Measurements from ENCODE around the gene ANKRD63.

- TF ChIP-seq, protein P1, sequence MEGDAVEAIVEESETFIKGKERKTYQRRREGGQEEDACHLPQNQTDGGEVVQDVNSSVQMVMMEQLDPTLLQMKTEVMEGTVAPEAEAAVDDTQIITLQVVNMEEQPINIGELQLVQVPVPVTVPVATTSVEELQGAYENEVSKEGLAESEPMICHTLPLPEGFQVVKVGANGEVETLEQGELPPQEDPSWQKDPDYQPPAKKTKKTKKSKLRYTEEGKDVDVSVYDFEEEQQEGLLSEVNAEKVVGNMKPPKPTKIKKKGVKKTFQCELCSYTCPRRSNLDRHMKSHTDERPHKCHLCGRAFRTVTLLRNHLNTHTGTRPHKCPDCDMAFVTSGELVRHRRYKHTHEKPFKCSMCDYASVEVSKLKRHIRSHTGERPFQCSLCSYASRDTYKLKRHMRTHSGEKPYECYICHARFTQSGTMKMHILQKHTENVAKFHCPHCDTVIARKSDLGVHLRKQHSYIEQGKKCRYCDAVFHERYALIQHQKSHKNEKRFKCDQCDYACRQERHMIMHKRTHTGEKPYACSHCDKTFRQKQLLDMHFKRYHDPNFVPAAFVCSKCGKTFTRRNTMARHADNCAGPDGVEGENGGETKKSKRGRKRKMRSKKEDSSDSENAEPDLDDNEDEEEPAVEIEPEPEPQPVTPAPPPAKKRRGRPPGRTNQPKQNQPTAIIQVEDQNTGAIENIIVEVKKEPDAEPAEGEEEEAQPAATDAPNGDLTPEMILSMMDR (IDR thresholded peaks at IDR 0.05) = no peak
- TF ChIP-seq, protein P2, sequence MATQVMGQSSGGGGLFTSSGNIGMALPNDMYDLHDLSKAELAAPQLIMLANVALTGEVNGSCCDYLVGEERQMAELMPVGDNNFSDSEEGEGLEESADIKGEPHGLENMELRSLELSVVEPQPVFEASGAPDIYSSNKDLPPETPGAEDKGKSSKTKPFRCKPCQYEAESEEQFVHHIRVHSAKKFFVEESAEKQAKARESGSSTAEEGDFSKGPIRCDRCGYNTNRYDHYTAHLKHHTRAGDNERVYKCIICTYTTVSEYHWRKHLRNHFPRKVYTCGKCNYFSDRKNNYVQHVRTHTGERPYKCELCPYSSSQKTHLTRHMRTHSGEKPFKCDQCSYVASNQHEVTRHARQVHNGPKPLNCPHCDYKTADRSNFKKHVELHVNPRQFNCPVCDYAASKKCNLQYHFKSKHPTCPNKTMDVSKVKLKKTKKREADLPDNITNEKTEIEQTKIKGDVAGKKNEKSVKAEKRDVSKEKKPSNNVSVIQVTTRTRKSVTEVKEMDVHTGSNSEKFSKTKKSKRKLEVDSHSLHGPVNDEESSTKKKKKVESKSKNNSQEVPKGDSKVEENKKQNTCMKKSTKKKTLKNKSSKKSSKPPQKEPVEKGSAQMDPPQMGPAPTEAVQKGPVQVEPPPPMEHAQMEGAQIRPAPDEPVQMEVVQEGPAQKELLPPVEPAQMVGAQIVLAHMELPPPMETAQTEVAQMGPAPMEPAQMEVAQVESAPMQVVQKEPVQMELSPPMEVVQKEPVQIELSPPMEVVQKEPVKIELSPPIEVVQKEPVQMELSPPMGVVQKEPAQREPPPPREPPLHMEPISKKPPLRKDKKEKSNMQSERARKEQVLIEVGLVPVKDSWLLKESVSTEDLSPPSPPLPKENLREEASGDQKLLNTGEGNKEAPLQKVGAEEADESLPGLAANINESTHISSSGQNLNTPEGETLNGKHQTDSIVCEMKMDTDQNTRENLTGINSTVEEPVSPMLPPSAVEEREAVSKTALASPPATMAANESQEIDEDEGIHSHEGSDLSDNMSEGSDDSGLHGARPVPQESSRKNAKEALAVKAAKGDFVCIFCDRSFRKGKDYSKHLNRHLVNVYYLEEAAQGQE (IDR thresholded peaks at IDR 0.05; ENCODE audit: insufficient read depth in 1 of 2, low read depth in 2 of 2, low read length in 1 of 2) = no peak
- TF ChIP-seq POLR2AphosphoS5 (IDR thresholded peaks at IDR 0.05; ENCODE audit: low read depth, low read length) (no peak), TCF7L2 (IDR thresholded peaks at IDR 0.05; ENCODE audit: low read depth, low read length) (no peak)
These were observed 29.6 kb downstream of the ANKRD63 start for GRCh38 chr15:40253167-40253790.
